Brain microvascular endothelial cell (primary cell): Measurements from ENCODE around the gene KLF12.

Experiments
- DNase-seq: peaks from one replicate; pipeline ENCODE4 v3.0.0-alpha.2; 2020
- H3K27ac ChIP-seq: fragments of 250-450 bp; sonication (Bioruptor Pico); 2 replicates; pipeline ENCODE4 v1.5.1; 2020; ENCODE audit warnings: mild to moderate bottlenecking, moderate library complexity
- H3K27me3 ChIP-seq: fragments of 250-450 bp; sonication (Bioruptor Pico); replicated peaks from 2 replicates; pipeline ENCODE4 v1.5.1; 2020; ENCODE audit warnings: mild to moderate bottlenecking
- H3K36me3 ChIP-seq: fragments of 250-450 bp; sonication (Bioruptor Pico); replicated peaks from 2 replicates; pipeline ENCODE4 v1.5.1; 2020; ENCODE audit warnings: mild to moderate bottlenecking
- H3K4me3 ChIP-seq: 2 replicates; pipeline ENCODE4 v1.5.1; 2011; ENCODE audit warnings: low read depth, mild to moderate bottlenecking, control low read depth, low read length, moderate library complexity
- CTCF ChIP-seq: IDR thresholded peaks from 2 replicates; pipeline ENCODE4 v1.5.1; 2011; ENCODE audit warnings: low read depth, mild to moderate bottlenecking, moderate library complexity, low read length, control low read depth, inconsistent platforms; ENCODE audit errors: missing control alignments
- in situ Hi-C: cut with HindIII; loops from 2 replicates; pipeline ENCODE4 v1.10.0; 2017; ENCODE audit warnings: low sequenced_read_pairs, low pct_ligation_motif_present

Gene KLF12

GRCh38 chr13:74087357-74087756, 46.8 kb downstream of the KLF12 start:
- Histone ChIP-seq H3K36me3 (no peaks in the 10 kb centered on the region), H3K4me3 (no peak overlapping the region), H3K27me3 (no peaks in the 10 kb centered on the region), H3K27ac (no peak overlapping the region)
- DNase-seq, result no peak
- TF ChIP-seq CTCF, result no peak
- in situ Hi-C loops, result no loop called here
